Activated T-helper 1 cell treated with anti-CD3 and anti-CD28 coated beads, Interleukin-2, amount 50 U/mL, for 16 hours (primary cell): Measurements from ENCODE around the gene UPK1B.

Source experiments
- DNase-seq, 2 donors: peaks; one replicate each; pipeline ENCODE4 v3.0.0-alpha.2; 2020; ENCODE audit warnings: low read depth in 1 of 2, low spot score in 1 of 2

The UPK1B gene

GRCh38 chr3:119175872-119176756 lies 2.7 kb downstream of the UPK1B start:
- DNase-seq = no peak

DNA sequence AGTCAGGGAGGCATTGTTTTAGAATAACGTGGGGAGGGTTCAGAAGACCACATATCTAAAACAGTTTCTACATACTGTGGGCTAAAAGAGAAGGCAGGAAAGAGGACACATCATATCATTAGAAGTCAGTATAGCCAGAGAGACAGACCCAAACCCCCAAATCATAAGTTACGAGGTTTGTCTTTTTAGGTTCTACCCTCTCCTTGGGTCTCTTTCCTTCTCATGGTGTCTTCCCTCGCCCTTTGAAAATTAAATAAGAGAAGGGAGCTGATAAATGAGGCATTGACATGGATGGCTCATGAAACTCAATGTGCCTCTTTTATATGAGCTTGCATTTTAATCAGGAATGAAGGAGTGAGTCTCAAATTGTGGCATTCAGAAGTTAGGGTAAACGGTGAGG lies 3.4 kb downstream of the UPK1B start:
- DNase-seq = no peak

GRCh38 chr3:119177321-119177720 lies 3.9 kb downstream of the UPK1B start:
- DNase-seq = no peak

DNA sequence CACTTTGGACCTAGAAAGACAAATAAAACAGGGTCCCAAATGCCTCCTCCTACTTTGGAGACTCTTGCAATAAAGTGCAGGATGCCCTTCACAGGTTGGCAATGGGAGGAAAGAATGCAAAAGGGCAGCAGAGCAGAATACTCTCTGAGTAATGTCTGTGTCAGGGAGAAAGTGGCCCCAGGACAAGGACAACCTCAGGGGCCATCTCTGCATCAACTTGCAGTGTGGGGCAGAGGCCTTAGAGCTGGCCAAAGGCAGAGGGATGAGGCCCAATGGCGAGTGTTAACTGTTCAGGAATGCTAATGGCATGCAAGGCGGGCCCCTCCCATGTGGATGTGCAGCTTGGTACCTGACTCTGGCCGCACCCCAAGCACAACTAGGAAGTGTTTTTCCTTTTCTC lies 8.4 kb downstream of the UPK1B start:
- no peak for DNase-seq

GRCh38 chr3:119184111-119184510 lies 10.7 kb downstream of the UPK1B start:
- no peak for DNase-seq

- DNase-seq = no peak
Observed at GRCh38 chr3:119184796-119185570, 11.6 kb downstream of the UPK1B start.

GRCh38 chr3:119187266-119187665 lies 13.9 kb downstream of the UPK1B start:
- no peak for DNase-seq

DNA sequence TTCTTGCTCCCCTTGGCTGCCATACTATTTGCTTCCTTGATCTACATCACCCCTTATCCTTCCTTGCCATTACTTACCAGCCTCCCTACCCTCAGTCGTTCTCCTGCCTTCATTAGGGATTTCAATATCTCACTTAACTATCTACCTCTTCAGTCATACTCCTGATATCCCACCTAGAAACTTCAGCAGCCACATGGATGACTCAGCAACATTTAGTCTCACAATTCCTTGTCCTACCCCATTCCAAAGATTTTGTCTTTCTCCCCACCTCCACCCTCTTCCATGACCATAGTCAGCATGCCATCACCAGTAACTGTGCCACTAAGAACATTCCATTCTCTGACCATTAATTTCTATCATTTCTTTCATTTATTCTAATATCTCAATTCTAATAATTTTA lies 18.4 kb downstream of the UPK1B start:
- DNase-seq = no peak

- DNase-seq = no peak
Observed at GRCh38 chr3:119194237-119195150, 21.1 kb downstream of the UPK1B start.

GRCh38 chr3:119195151-119195476 lies 21.7 kb downstream of the UPK1B start:
- DNase-seq = no peak

DNA sequence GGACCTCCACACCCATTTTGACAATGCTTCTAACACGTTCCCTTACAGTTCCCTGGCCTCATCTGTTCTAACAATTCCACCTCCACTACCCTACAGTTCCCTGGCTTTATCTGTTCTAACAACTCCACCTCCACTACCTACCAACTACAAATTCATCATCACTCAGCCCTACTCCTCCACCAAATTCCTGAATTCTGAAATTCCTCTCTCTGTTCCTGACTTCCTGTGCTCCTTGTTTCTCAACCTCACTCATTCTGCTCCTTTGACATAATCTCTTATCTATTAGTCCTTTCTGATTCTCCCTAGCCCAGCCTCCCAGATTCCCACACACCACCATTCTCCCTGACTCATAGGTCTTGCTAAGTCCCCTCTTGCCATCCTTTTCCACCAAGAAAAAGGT lies 22.5 kb downstream of the UPK1B start:
- DNase-seq = no peak

- no peak for DNase-seq
Observed at GRCh38 chr3:119205209-119205608, 31.8 kb downstream of the UPK1B start.

- DNase-seq = no peak
Observed at GRCh38 chr3:119205685-119206084, 32.3 kb downstream of the UPK1B start.

- no peak for DNase-seq
Observed at GRCh38 chr3:119206611-119207511, 33.5 kb downstream of the UPK1B start.

GRCh38 chr3:119207512-119207875 lies 34.1 kb downstream of the UPK1B start:
- DNase-seq = no peak

GRCh38 chr3:119211193-119211592 lies 37.8 kb downstream of the UPK1B start:
- DNase-seq = no peak

DNA sequence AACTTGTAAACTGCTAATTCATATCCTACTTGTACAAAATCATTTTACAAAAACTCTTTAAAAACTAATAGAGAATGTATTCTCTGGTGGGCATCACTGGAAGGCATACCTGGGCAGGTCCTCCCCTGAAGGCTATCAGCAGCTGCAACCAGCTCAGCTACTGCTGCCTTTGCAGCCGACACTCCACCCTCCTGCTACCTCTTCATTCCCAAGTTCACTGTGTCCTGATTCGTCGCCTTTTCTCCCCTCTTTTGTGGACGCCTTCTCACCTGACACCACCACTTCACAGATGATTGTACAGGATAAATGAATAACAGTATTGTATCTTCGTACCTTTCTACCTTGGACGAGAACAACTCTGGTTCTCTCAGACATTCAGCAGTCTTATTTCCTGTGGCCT lies 38.4 kb downstream of the UPK1B start:
- no peak for DNase-seq

GRCh38 chr3:119219069-119219468 lies 45.7 kb downstream of the UPK1B start:
- no peak for DNase-seq

DNA sequence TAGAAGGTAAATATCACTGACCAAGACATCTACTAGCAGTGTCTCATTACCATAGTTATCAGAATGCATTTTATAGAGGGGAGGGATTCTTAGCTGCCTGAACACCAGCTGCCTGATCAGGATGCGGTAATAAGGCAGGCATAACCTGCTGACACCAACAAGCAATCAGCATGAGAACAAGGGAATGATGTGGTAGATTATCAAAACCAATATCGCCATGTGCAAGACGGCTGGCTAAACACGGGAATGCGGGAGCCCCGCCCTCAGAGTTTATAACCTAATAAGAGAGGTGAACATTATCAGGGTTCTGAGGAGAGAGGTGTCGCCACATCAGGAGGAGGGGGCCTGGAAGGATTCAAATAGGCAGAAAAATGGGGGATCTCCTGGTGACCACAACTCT lies 46.8 kb downstream of the UPK1B start:
- no peak for DNase-seq

DNA sequence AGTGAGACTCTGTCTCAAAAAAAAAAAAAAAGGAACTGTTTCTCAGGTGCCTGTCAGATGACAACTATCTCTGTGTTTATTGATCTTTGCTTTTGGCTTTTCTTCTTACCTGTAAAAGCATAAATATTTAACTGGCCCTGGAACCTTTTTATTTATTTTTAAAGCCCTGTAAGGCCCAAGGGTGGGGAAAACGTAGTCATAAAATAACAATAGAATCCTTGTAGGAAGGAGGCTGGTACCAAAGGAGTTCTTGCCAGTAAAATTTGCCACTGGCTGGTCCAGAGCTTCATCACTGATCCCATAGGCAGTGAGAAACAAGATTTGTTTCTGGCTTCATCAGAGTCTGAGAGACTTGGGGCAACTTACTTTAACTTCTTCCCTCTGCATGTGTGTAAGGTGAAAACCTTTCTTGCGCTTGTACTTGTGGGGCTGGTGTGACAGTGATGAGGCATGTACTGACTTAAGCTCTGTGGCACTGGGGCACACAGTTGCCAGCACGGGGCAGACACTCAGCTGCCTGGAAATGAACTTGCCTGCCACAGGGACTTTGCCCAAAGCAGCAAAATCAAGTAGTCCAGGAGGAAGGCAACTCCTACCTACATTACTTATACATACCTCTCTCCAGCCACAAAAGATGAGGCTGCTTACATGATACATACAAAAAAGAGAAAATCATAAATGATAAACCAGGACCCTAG lies 47.7 kb downstream of the UPK1B start:
- no peak for DNase-seq
